NOMO-1 treated with DMSO at 0.1 percent for 48 hours (cell line): ENCODE data around the gene TRIM29.
"Not testable (repeated sequence)": the region's sequence is repeated elsewhere in the genome, so short reads cannot be mapped to it uniquely, and the experiment has no call there.

Experiments used
- DNase-seq: peaks from one replicate; lab custom pipeline; 2025; ENCODE audit not compliant: unreplicated experiment; lab: John Stamatoyannopoulos, UW

The TRIM29 gene

GRCh38 chr11:120173019-120173705 lies 35.2 kb upstream of the TRIM29 start:
- DNase-seq, result no peak

DNA sequence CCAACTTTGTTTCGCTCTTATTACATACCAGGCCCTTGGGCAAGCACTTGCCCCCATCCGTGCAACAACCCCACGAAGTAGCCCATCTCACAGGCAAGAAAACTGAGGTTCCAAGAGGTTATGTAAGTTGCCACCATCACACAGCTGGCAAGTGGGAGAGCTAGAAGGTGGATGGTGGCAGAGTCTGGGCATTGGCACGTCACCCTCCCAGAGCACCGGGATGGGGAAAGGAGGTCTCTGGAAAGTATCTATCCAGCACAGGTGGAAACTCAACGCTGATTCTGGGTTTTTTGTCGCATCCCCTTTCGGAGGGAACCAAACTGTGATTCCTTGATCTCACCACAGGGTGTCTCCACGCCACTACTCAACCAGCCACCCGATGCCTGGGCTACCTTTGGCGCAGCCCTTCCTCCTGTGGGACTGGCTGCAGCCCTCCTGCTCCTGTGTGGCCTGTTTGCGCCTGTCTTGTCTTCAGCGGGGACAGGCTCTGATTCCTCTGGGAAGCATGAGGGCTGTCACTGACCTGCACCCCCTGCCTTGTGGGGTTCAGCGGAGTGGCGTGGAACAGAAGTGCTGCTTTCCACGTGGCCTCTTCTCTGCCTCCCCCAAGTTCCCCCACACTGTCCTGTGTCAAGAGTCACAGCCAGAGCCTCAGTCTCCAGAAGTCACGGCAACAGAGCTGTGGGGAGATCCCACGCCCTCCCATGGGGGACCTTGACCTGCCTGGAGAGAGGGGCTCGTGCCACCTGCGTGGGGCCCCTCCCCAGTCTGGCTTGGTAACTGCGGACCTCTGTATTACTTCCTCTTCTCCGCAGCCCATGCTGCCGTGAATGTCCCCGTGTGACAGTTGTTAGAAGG lies 34.4 kb upstream of the TRIM29 start:
- DNase-seq, result peak; percentile 76

DNA sequence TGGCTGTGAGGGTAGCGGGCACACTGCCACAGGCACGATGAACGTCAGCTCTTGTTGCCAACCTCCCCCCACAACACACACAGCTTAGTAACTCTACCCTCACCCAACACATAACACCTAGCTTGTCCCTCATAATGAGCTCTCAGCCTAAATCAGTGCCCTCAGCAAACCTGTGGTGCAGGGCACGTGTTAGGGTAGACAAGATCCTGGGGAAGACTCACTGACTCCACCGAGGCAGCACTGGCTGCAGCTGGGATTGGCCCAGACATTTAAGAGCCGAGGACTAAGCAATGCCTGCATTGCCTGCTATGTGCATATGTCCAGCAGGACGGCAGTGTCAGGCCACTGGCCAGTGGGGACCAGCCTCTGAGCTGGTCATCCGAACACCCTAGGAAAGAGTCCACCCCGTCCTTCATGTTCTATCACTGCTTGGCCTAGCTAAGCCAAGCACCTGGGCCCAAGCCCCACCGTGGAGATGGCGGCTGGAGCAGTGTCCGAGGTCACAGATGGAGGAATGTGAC lies 32.9 kb upstream of the TRIM29 start:
- DNase-seq, result no peak

DNA sequence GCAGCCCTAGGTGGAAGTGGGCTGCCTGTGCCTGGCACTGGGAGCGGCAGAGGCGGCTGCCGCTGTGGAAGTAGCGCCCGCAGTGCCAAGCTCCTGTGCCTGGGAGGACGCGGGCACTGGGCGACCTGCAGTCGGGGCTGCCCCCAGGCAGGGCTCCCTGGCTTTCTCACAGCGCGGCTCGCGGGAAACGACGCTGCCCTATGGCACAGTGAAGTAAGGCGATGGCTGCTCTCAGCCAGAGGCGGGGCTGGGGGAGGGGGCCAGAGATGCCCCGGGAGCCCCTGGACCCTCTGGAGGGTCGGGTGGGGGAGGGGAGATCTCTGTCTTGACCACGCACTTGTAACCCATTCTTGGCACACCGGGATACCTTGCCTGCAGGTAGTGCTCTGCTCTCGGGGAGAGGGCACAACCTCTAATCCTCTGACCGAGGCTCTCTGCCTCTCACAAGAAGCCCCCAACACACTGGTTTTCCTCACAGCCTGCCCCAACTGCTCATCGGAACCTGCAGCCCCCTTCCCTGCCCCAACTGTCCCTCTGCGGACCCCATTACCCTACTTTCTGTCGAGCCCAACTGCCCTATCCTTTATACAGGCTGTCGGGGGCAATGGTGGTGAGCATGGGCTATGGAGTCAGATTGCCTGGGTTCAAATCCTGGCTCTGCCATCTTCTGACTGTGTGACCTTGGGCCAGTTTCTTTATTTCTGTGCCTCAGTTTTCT lies 32.2 kb upstream of the TRIM29 start:
- no peak for DNase-seq

- peak; percentile 36 for DNase-seq
Observed at GRCh38 chr11:120168960-120169681, 31.2 kb upstream of the TRIM29 start.

DNA sequence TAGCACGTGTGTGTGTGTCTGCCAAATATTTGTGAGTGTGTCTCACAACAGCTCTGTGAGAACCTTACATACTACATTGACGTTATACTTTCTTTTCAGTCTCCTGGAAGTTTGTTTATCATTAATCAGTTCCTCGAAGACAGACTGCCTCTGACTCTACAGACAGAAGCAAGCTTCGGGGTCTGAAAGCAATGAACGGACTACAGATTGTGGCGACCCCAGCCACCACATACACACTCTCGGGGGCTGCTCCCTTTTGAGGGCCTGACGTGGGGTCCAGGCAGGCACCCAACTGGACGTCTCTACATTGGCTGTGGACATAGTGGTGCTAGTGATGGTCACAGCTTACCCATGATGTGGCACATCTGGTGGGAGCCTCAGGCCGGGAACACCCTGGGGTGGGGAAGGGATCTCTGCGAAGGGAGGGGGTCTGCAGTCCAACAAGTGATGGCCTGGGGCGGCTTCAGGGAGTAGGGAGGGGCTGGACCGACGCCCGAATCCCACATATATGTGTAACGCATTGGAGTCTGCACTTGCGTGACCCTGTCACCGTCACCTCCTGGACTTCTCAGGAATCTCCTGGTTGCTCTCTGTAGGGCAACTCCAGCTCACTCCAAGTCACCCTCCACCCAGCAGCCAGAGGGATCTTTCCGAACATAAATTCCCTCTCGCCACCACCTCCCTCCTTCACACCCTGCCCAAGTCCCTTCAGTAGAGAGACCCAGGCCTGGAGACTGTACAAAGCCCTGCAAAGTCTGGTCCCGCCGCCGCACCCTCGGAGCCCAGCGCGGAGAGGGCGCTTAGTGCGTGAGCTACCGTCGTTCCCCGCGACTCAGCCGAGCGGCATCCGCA lies 30.4 kb upstream of the TRIM29 start:
- no peak for DNase-seq

GRCh38 chr11:120167659-120168058 lies 29.7 kb upstream of the TRIM29 start:
- no peak for DNase-seq

DNA sequence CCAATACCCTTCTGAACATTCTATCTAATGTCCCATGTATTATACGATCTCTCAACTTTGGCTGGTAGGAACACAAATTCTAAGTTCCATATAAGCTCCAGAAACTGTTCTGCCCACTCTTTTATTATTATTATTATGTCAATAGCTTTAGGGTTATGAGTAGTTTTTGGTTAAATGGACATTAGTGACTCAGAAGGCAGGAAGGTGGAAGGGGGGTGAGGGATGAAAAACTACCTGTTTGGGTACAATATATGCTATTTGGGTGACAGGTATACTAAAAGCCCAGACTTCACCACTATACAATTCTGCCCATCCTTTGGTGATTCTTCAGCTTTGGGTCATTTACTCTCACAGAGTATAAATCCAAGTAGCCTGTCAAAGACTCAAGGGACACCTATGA lies 22.5 kb upstream of the TRIM29 start:
- DNase-seq, result no peak

- no peak for DNase-seq
Observed at GRCh38 chr11:120153221-120153620, 15.3 kb upstream of the TRIM29 start.

DNA sequence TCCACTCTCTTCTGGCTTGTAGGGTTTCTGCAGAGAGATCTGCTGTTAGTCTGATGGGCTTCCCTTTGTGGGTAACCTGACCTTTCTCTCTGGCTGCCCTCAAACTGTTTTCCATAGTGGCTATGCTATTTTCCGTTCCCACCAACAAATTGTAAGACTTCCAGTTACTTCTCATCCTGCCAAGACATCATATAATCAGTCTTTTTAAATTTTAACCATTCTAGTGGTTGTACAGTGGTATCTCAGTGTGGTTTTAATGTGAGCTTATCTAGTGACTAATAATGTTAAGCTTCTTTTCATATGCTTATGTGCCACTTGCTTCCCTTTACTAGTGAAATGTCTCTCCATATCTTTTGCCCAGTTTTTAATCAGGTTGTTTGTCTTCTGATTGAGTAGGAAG lies 13.6 kb upstream of the TRIM29 start:
- no peak for DNase-seq

DNA sequence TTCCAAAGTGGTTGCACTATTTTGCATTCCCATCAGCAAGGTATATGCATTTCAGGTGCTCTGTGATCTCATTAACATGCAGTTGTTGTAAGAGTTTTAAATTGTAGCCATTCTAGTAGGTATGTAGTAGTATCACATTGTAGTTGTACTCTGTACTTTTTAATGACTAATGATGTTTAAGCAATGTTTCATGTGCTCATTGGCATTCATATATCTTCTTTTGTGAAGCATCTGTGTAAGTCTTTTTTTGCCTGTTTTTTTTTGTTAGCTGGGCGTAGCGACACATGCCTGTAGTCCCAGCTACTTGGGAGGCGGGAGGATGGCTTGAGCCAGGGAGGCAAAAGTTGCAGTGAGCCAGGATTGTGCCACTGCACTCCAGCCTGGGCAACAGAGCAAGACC lies 11.3 kb upstream of the TRIM29 start:
- DNase-seq, result no peak

GRCh38 chr11:120147950-120148270 lies 10.0 kb upstream of the TRIM29 start:
- DNase-seq, result no peak

DNA sequence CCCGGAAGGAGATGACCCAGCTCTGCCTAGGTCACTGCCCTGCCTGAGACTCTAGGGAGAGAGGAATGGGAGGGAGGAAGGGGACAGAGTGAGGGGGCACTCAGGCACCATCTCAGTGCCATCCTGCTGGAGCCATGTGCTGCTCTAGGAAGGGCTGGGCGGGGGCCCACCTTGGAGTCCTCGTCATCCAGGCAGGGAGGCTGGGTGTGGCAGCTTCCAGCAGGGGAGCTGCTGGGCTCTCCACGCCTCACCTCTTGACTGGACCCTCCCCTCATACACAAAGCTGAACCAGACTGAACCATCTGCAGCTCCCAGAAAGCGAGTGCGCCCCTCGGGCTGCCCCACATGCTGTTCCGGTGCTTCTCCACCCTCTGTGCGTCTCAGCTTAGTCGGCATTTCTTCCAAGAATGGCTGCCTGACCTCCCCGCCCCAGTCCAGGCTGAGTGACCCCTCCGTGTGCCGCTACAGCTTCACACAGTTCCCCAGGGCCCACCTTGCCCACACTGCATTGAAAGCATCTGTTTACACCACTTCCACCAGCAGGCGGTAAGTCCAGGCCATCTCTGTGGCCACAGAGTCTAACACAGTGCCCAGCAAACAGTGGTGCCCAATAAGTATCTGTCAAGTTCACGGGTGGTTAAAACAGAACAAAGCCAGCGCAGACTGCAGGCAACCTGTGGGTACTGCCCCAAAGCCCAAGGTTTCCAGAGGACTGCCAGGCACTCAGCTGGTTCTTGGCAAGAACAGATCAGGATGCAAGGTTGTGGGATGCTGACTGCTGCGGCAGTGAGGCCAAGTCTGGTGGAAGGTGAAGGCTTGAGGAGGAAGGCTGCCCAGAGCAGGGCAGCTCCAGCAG lies 9.4 kb upstream of the TRIM29 start:
- no peak for DNase-seq

- no peak for DNase-seq
Observed at GRCh38 chr11:120146413-120147093, 8.6 kb upstream of the TRIM29 start.

GRCh38 chr11:120144501-120144900 lies 6.6 kb upstream of the TRIM29 start:
- DNase-seq, result no peak

DNA sequence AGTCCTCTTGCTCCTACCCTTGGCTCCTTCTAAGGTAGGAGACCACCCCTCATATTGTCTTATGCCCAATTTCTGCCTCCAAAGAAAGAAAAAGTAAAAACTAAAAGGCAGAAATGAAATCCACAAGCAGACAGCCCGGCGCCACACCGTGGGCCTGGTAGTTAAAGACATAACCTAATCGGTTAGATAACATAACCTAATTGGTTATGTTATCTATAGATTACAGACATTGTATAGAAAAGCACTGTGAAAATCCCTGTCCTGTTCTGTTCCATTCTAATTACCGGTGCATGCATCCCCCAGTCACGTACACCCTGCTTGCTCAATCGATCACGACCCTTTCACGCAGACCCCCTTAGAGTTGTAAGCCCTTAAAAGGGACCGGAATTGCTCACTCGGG lies 5.6 kb upstream of the TRIM29 start:
- not testable (repeated sequence) for DNase-seq

- DNase-seq, result peak; percentile 56
Observed at GRCh38 chr11:120142441-120143100, 4.7 kb upstream of the TRIM29 start.

GRCh38 chr11:120141768-120142423 lies 4.0 kb upstream of the TRIM29 start:
- DNase-seq, result no peak
